ENCODE data around the gene HS3ST1.

GRCh38 chr4:11429699-11430045 lies 978 bp upstream of the HS3ST1 start:
- no peak for TF ChIP-seq POLR2A (IDR thresholded peaks at IDR 0.05)
- no peak for TF ChIP-seq POLR2AphosphoS5 (IDR thresholded peaks at IDR 0.05)

Measured in prostate gland (tissue), 1 donor.